HG03521 (cell line): ENCODE data around the gene LRRC8A.

Experiments
- ATAC-seq: cut with Tn5 transposase; IDR thresholded peaks from one replicate; pipeline ENCODE4 v1.9.1; 2021; ENCODE audit warnings: mild to moderate bottlenecking, moderate library complexity; ENCODE audit not compliant: unreplicated experiment

LRRC8A gene

DNA sequence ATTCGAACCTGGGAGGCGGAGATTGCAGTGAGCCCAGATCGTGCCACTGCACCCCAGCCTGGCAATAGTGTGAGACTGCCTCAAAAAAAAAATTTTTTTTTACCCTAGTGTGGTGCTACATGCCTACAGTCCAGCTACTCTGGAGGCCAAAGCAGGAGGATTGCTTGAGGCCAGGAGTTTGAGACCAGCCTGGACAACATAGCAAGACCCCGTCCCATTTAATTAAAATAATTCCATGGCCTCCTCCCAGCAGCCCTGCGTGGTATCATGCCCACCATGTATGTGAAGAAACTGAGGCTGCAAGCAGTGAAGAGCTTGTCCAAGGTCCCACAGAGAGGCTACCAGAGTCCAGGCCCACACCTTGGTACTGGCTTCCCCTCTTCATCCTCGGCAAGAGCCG is 19.4 kb downstream of the LRRC8A start:
- ATAC-seq = no peak

DNA sequence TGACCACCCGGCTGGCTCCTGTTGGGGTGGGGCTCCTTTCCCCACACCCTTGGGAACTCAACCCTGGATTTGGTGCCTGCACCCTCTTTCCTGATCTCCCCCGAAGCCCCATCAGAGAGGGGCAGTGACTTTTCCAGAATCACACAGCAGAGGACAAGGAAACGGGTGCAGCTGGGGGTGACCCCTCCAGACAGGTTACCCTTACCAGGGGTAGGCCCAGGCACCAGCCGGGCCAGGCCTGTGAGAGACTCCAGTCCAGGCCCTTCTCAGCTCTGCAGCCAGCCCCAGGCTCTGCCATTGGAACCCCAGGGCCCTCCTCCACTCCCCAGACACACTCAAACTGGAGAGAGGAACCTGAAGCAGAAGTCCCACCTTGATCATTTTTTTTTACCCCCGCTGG is 19.9 kb downstream of the LRRC8A start:
- no peak for ATAC-seq

DNA sequence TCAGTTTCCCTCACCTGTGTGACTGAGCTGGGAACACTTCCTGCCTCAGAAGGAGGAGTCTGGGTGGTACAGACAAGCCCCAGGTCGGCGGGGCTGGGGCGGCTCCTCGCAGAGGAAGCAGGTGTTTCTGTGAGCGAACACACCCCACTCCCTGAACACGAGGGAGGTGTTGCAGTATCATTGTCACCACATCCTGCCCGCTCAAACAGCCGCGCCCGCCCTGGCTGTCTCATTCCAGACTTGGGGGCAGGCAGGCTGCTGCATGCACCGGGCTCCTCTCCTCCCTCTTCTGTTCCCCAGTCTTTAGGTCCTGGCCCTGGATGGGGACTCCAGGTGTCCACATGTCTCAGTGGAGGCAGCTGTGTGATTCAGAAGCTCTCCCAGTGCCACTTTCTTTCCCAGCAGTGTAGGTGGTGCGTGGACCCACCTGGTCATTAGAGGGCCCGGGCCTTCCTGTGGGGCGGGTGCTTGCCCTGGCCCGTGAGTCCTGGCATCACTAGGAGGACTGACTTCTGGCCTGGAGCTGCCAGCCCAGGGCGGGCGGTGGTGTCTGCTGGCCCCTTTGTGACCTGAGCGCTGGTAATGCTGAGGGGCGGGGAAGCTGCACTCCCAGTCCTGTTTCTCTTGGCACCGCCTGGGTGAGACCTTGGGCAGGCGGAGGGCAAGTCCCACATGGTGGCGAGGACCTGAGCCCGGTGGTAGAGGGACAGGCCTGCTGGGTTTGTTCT is 20.6 kb downstream of the LRRC8A start:
- peak; percentile 75 for ATAC-seq

DNA sequence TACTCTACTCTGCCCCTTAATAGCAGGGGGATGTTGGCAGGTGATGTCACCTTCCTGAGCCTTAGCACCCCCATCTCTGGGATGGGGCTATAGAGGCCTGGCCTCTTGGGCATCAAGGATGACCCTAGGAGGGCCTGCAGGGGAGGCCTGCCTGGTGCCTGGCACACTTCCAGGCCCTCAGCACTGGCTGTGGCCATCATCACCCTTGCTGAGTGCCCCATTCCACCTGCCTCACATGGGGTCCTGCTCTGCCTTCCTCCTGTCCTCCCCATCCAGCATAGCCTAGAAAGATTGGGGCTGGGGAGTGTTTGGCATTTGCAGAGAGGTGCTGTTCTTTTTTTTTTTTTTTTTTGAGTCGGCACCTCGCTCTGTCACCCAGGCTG is 21.1 kb downstream of the LRRC8A start:
- no peak for ATAC-seq

DNA sequence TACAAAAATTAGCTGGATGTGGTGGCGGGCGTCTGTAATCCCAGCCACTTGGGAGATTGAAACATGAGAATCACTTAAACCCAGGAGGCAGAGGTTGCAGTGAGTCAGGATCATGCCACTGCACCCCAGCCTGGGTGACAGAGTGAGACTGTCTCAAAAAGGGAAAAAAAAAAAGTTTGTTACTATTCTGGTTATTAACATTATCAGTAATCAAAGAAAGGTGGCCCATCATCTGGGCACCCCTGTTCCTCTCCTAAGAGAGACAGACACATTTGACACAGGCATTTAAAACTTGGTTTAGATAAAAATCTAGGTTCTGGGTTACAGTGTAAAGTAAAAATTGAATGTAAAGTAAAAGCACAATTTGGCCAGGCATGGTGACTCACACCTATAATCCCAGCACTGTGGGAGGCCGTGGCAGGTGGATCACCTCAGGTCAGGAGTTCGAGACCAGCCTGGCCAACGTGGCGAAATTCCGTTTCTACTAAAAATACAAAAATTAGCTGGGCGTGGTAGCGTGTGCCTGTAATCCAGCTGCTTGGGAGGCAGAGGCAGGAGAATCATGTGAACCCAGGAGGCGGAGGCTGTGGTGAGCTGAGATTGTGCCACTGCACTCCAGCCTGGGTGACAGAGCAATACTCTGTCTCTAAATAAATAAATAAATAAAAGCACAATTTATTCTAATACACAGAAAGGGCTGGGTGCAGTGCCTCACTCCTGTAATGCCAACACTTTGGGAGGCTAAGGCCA is 22.1 kb downstream of the LRRC8A start:
- no peak for ATAC-seq

DNA sequence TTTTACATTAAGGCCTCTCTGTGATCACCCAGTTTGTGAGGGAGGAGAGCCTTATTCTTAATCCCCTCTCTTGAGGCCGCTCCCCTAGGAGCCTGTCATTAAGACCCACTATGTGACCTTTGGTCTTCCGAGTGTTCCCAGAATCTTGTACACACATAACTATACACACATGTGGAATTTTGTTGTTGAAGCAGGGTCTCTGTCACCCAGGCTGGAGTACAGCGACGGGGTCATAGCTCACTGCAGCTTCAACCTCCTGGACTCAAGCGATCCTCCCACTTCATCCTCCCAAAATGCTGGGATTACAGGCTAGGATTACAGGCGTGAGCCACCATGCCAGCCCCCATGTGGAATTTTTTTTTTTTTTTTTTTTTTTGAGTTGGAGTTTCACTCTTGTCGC is 24.0 kb downstream of the LRRC8A start:
- ATAC-seq = no peak

DNA sequence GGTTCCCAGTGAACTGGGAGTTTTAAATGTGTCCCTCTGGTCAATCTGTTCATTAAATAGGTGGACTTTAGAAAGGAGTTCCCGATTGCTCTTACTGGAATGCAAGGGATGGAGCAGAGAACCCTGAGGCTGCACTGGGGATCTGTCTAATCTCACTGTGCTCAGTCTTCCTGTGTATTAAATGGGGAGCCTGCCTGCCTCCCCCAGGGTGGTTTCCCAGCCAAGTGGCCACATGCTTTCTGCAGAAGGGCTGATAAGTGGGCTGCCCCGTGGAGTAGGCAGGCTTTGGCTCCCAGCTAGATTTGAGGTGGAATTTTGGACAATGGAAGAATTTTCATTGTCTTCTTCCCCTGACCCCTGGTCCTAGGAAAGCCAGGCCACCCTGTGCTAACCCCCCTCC is 24.8 kb downstream of the LRRC8A start:
- ATAC-seq = no peak

DNA sequence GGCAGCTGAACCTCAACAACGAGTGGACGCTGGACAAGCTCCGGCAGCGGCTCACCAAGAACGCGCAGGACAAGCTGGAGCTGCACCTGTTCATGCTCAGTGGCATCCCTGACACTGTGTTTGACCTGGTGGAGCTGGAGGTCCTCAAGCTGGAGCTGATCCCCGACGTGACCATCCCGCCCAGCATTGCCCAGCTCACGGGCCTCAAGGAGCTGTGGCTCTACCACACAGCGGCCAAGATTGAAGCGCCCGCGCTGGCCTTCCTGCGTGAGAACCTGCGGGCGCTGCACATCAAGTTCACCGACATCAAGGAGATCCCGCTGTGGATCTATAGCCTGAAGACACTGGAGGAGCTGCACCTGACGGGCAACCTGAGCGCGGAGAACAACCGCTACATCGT is 26.4 kb downstream of the LRRC8A start:
- no peak for ATAC-seq

DNA sequence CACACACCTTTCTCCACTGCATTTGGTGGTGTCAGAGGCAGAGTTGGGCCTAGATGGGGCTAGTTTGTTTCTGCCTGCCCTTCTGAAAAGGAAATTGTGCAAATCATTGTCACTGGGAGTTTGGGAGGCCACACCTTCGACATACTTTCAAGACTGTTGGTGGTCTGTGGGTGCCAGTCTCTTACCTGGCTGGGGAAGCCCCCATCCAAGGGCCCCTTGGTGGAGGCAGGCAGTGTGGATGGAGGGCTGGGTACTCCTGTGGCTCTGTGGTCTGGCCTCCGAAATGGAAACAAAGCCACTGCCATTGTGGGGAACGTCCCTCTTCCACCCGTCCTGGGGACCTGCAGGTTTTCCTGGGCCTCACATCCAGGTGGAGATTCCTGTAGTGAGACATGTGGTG is 27.9 kb downstream of the LRRC8A start:
- ATAC-seq = no peak

DNA sequence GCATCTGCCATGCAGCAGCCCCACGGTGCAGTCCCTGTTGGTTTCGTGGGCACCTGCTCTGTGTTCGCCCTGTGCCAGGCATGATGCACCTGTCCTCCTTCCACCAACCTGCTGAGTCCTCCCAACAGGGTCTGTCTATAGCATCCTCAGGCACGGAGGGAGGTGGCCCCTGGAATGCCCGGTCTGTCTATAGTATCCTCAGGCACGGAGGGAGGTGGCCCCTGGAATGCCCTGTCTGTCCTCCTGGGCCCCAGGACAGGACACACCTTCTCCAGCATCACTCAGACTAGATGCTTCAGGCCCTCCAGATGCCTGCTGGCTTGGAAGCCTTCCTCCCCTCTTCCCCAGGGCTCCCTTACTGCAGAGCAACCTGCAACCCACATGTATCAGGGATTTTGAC is 29.0 kb downstream of the LRRC8A start:
- ATAC-seq = no peak

DNA sequence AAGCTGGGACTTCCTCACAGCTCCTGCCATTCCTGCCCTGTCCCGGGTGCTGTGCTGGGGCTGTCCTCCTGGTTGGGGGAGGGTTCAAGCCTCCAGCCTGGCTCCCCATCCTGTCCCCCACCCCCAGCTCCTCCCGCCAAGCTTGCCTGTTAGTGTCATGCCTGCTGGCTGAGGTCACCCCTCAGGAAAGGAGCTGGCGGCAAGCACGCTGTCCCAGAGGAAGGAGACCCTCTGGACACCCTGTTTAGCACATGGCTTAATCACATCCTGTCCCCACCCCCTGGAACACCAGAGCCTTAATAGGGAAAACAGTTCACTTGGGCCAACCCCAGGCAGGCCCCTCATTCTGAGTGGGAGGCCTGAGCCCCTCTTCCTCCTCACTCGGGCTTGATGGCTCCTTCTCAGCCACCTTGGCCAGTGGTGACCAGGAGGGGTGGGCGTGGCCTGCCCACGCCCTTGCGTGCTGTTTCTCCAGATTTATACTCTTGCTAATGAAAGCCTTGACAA is 29.6 kb downstream of the LRRC8A start:
- ATAC-seq = no peak

DNA sequence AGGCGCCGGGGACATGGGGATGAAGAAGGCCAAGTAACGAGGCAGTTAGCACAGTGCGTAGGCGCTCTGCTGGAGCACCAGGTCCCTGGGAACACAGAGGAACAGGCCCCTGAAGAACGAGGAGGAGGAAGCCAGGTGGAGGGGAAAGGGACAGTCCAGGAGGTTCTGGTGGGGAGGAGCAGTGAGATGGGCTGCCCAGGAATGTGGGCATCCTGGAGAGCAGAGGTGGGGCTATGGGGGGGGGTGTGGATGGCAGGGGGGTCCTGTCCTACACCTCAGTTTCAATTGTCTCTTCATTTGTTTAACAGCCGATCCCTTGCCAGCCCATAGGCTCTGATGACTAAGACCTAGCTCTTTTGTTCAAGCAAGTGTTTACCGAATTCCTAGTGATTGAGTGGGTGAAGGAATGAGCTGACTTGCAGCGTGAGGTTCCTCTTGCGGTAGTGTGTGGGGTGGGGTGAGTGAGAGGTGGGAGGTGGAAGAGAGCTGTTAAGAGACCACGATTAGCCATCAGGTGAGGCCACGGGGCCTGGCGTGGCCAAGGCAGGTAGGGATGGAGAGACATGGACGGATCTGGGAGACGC is 30.4 kb downstream of the LRRC8A start:
- ATAC-seq = no peak

DNA sequence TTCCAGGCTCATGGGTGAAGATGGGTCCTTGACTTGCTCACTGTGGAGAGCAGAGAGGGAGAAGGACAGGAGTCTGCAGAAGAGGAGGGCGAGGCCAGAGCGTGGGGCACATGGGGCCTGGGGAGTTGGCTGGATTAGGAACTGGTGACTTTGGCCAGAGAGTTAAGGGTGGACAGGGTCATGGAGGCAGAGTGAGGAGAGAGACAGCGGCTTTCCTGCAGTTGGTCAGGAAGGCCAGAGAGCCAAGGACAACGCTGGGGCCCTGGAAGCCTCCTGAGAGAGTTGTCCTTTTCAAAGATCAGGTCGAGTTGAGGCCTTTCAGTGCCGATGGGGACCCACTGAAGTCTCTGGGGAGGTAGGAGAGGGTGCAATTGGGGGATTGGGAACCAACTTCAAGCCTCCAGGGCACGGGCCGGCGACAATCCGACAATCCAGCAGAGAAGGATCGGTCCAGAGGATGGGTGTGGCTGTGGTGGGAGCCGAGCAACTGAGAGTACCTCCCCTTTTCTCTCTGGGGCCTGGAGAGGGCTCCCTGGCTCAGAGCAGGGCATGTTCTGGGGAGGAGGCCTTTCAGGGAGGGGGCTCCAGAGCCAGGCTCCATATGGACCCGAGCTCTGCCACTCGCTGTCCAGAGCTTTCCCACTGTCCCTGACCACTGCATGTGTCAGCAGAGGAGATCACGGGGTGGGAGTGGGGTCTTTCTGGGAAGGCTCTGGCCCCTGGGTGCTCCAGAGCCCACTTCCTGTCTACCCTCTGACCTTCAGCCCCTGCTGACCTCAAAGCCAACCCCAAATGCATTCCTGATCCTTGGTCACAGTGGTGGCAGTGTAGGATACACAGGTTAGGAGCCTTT is 31.3 kb downstream of the LRRC8A start:
- no peak for ATAC-seq

DNA sequence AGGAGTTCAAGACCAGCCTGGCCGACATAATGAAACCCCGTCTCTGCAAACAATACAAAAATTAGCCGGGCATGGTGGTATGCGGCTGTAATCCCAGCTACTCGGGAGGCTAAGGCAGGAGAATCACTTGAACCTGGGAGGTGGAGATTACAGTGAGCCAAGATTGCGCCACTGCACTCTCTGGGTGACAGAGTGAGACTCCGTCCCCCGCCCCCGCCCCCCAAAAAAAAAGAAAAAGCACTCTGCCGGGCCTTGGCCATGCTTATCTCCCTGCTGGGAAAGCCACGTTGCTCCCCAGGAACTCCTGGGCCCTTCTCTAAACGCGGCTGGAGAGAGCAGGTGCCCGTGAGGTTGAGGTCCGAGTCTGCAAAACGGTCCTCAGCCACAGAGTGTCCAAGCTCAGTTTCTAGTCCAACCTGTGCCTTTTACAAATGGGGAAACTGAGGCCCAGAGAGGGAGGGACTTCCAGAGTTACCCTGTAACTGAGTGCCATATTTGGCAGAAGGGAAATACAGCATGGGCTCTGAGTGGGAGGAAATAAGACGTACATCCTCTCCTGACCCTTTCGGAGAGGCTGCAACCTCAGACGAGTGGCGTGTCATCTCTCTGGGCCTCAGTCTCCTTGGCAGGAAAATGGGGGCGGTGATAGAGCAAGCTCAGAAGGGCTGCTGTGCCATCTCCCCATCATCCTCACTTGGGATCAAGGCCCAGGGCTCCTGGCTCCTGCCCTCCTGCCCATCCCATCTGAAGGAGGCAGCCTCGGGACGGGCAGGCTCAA is 32.3 kb downstream of the LRRC8A start:
- ATAC-seq = no peak

DNA sequence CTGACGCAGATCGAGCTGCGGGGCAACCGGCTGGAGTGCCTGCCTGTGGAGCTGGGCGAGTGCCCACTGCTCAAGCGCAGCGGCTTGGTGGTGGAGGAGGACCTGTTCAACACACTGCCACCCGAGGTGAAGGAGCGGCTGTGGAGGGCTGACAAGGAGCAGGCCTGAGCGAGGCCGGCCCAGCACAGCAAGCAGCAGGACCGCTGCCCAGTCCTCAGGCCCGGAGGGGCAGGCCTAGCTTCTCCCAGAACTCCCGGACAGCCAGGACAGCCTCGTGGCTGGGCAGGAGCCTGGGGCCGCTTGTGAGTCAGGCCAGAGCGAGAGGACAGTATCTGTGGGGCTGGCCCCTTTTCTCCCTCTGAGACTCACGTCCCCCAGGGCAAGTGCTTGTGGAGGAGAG is 34.3 kb downstream of the LRRC8A start:
- no peak for ATAC-seq

DNA sequence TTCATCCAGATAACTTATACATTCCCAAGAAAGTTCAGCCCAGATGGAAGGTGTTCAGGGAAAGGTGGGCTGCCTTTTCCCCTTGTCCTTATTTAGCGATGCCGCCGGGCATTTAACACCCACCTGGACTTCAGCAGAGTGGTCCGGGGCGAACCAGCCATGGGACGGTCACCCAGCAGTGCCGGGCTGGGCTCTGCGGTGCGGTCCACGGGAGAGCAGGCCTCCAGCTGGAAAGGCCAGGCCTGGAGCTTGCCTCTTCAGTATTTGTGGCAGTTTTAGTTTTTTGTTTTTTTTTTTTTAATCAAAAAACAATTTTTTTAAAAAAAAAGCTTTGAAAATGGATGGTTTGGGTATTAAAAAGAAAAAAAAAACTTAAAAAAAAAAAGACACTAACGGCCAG is 34.8 kb downstream of the LRRC8A start:
- ATAC-seq = no peak

DNA sequence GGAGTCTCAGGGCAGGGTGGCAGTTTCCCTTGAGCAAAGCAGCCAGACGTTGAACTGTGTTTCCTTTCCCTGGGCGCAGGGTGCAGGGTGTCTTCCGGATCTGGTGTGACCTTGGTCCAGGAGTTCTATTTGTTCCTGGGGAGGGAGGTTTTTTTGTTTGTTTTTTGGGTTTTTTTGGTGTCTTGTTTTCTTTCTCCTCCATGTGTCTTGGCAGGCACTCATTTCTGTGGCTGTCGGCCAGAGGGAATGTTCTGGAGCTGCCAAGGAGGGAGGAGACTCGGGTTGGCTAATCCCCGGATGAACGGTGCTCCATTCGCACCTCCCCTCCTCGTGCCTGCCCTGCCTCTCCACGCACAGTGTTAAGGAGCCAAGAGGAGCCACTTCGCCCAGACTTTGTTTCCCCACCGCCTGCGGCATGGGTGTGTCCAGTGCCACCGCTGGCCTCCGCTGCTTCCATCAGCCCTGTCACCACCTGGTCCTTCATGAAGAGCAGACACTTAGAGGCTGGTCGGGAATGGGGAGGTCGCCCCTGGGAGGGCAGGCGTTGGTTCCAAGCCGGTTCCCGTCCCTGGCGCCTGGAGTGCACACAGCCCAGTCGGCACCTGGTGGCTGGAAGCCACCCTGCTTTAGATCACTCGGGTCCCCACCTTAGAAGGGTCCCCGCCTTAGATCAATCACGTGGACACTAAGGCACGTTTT is 35.4 kb downstream of the LRRC8A start:
- no peak for ATAC-seq

DNA sequence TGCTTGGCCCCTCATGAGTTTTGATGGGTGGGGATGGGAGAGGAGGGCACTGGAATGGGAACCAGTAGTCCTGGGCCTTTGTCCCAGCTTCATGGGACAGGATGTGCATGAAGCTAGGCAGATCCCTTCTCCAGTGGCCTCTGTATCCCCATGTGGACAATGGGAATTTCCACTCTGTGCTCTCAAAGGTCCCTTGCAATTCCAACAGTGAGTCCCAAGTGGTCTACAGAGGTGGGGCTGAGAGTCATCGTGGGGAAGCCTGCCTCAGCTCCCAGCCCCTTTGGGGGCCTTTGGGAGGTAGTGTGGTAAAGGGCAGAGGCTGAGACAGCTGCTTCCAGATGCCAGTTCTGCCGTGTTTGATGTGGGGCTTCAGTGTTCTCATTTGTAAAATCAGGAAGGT is 37.0 kb downstream of the LRRC8A start:
- no peak for ATAC-seq

DNA sequence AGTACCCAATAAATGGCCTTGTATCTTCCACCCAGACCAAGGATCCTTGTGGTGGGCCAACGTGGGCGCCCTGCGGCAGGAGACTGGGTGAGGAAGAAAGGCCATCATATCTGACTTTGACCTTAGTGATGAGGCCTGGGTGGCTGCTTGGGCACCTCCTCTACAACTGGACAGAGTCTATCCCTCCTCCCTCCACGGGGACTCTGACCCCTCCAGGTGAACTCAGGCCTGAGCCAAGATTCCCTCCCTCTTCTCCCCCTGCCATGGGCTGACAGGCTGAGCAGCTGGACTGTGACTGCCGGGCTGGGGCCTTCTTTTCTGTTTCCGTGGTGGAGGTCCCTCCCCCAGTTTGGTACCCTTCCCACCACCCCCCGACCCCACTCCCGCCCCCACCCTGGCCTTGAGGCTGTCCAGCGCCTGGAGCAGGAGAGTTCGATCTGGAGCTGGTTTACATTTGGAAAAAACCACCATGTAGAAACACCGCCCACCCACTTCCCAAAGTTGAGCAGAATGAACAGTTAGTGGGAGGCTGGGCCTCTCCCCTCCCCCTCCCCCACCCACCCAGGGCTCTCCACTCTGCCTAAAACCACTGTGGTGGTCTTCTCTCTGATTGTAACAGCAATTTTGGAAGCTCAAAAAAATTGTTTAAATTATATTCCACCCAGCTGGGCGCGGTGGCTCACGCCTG is 37.6 kb downstream of the LRRC8A start:
- no peak for ATAC-seq
